Ishikawa (cell line): ENCODE results near the gene STX17.

Experiments used
- CEBPB ChIP-seq: IDR thresholded peaks from 2 replicates; pipeline ENCODE4 v1.6.1; 2012
- CREB1 ChIP-seq: IDR thresholded peaks from 2 replicates; pipeline ENCODE4 v1.6.1; 2012; ENCODE audit warnings: low read depth
- EGR1 ChIP-seq: IDR thresholded peaks from 2 replicates; pipeline ENCODE4 v1.6.1; 2012
- EP300 ChIP-seq: IDR thresholded peaks from 2 replicates; pipeline ENCODE4 v1.6.1; 2012; ENCODE audit warnings: borderline replicate concordance
- FOXM1 ChIP-seq: IDR thresholded peaks from 2 replicates; pipeline ENCODE4 v1.6.1; 2012; ENCODE audit warnings: low read depth, borderline replicate concordance
- MAX ChIP-seq: IDR thresholded peaks from 2 replicates; pipeline ENCODE4 v1.6.1; 2012
- NFIC ChIP-seq: IDR thresholded peaks from 2 replicates; pipeline ENCODE4 v1.6.1; 2012
- RAD21 ChIP-seq: IDR thresholded peaks from 2 replicates; pipeline ENCODE4 v1.6.1; 2012; ENCODE audit warnings: low read depth
- REST ChIP-seq: IDR thresholded peaks from 2 replicates; pipeline ENCODE4 v1.6.1; 2012; ENCODE audit warnings: low read depth, mild to moderate bottlenecking
- TAF1 ChIP-seq: IDR thresholded peaks from 2 replicates; pipeline ENCODE4 v1.6.1; 2012; ENCODE audit warnings: low read depth, mild to moderate bottlenecking
- TCF12 ChIP-seq: IDR thresholded peaks from 2 replicates; pipeline ENCODE4 v1.6.1; 2012; ENCODE audit warnings: low read depth
- TEAD4 ChIP-seq: IDR thresholded peaks from 2 replicates; pipeline ENCODE4 v1.6.1; 2012
- USF1 ChIP-seq: IDR thresholded peaks from 2 replicates; pipeline ENCODE4 v1.6.1; 2012
- YY1 ChIP-seq: IDR thresholded peaks from 2 replicates; pipeline ENCODE4 v1.6.1; 2012; ENCODE audit warnings: low read depth
- ZBTB7A ChIP-seq: IDR thresholded peaks from 2 replicates; pipeline ENCODE4 v1.6.1; 2012; ENCODE audit warnings: low read depth

The STX17 gene

GRCh38 chr9:99973455-99973854 is 67.0 kb downstream of the STX17 start:
- TF ChIP-seq EGR1 (no peak), NFIC (no peak), RAD21 (no peak), ZBTB7A (no peak), TAF1 (no peak), TEAD4 (no peak)

- no peak for TF ChIP-seq CEBPB
Observed at GRCh38 chr9:99977033-99977792, 70.8 kb downstream of the STX17 start.

- TF ChIP-seq CREB1 (no peak), EP300 (no peak), ZBTB7A (no peak), NFIC (no peak)
Observed at GRCh38 chr9:99978221-99978620, 71.8 kb downstream of the STX17 start.

GRCh38 chr9:99980598-99980997 is 74.1 kb downstream of the STX17 start:
- TF ChIP-seq USF1 (no peak), NFIC (no peak), REST (no peak), YY1 (no peak), RAD21 (no peak), EP300 (no peak)

GRCh38 chr9:99986642-99987041 is 80.2 kb downstream of the STX17 start:
- TF ChIP-seq FOXM1 (no peak), RAD21 (no peak), ZBTB7A (no peak), TCF12 (no peak), CREB1 (no peak), MAX (no peak), EP300 (no peak), CEBPB (no peak), TEAD4 (no peak), EGR1 (no peak), TAF1 (no peak), YY1 (no peak), USF1 (no peak), NFIC (no peak), REST (no peak)

- TF ChIP-seq TCF12: no peak
- TF ChIP-seq EP300: no peak
- no peak for TF ChIP-seq MAX
- no peak for TF ChIP-seq TAF1
- no peak for TF ChIP-seq YY1
- TF ChIP-seq NFIC: no peak
- TF ChIP-seq RAD21: no peak
- no peak for TF ChIP-seq REST
- TF ChIP-seq CREB1: no peak
- TF ChIP-seq TEAD4: no peak
Observed at GRCh38 chr9:99998266-99998665, 91.8 kb downstream of the STX17 start.
